GM19452 (cell line): ENCODE results near the gene TGIF2LY.
"Not testable (repeated sequence)": the region's sequence is repeated elsewhere in the genome, so short reads cannot be mapped to it uniquely, and the experiment has no call there.

ENCODE experiments used
- ATAC-seq: cut with Tn5 transposase; IDR thresholded peaks from one replicate; pipeline ENCODE4 v1.9.1; 2021; ENCODE audit not compliant: unreplicated experiment

The TGIF2LY gene

DNA sequence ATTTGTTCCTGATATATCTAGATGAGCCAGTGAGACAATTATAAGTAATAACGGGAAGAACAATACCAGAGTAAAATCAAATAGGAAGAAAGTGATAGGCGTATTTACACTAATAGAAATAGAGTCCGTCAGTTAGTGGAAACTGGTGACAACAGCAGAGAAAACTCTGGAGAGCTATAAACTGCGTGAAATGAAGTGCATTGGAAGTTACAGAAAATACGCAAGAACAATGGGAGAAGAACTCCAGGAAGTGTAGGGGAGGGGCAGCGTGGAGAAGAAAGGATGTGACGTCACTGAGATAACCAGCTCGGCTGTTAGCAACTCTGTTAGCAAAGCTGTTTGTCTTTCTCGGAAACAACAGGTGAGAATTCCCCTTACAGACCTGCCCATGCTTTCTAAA is at the start of gene TGIF2LY:
TGIF2LY (plus strand) TSS at position 301 of the 400 bp plus-strand sequence. CDS start 178 bp downstream, outside the sequence.
- not testable (repeated sequence) for ATAC-seq
